Activated CD4-positive, alpha-beta T cell treated with anti-CD3 and anti-CD28 coated beads for 36 hours (primary cell): ENCODE measurements around the gene GUSB. TPM values are rescaled to one million over a fixed set of nuclear protein-coding genes. Genes with fewer than 3 reads are reported as not detected.
"Not testable (repeated sequence)": the region's sequence is repeated elsewhere in the genome, so short reads cannot be mapped to it uniquely, and the experiment has no call there.

ENCODE experiments used
- ATAC-seq: fragments of 200-7000 bp; cut with Tn5 transposase; one replicate; pipeline ENCODE4 v1.10.0; 2021; ENCODE audit warnings: mild to moderate bottlenecking, moderate library complexity
- CTCF ChIA-PET: fragments of 350-600 bp; sonication (Branson Sonifier 250); formaldehyde crosslinking; loops from one replicate; lab custom pipeline; 2021; ENCODE audit warnings: antibody characterized with exemption; lab: Charles Lee
- POLR2A ChIA-PET: fragments of 350-600 bp; sonication (Branson Sonifier 250); formaldehyde crosslinking; loops from one replicate; lab custom pipeline; 2021; ENCODE audit warnings: antibody characterized with exemption, inconsistent platforms; lab: Charles Lee
- DNase-seq: peaks from one replicate; pipeline ENCODE4 v3.0.0-alpha.2; 2020
- H3K27ac Mint-ChIP-seq: one replicate; pipeline ENCODE4 v1.8.0; 2021; ENCODE audit warnings: mixed read lengths
- H3K27me3 Mint-ChIP-seq: one replicate; pipeline ENCODE4 v1.8.0; 2021; ENCODE audit warnings: mixed read lengths
- H3K36me3 Mint-ChIP-seq: one replicate; pipeline ENCODE4 v1.8.0; 2021; ENCODE audit warnings: low read depth, mixed read lengths
- H3K4me1 Mint-ChIP-seq: one replicate; pipeline ENCODE4 v1.8.0; 2021; ENCODE audit warnings: mixed read lengths
- H3K4me3 Mint-ChIP-seq: one replicate; pipeline ENCODE4 v1.8.0; 2021; ENCODE audit warnings: mild to moderate bottlenecking, moderate library complexity, mixed read lengths
- H3K9me3 Mint-ChIP-seq: one replicate; pipeline ENCODE4 v1.8.0; 2021; ENCODE audit warnings: low read depth, mixed read lengths
- intact Hi-C, 2 experiments: fragments of 100-400 bp; cut with DNase I in 1 of 2; cut with micrococcal nuclease in 1 of 2; formaldehyde crosslinking; loops; one replicate each; pipeline versions ENCODE4 v1.14.2 to v1.15.1; 2022 to 2024; cut with DNase I, micrococcal nuclease
- total RNA-seq, 2 experiments: library from RNA; stranded (reverse); gene quantifications; one replicate each; pipeline ENCODE4 v1.2.3, GENCODE V29; 2021

The GUSB gene
- total RNA-seq, result 10 to 100 TPM; 41.8 to 43.2 TPM

- Mint-ChIP-seq H3K4me1 (peaks cover 8% of the 10 kb centered on the region), H3K27ac (peak within 1 kb of the TSS; percentile 90), H3K9me3 (no peaks in the 10 kb centered on the region), H3K36me3 (peaks cover 21% of the 10 kb centered on the region), H3K4me3 (peak within 1 kb of the TSS; percentile 80), H3K27me3 (no peaks in the 10 kb centered on the region)
- CTCF ChIA-PET, result interaction anchor here (0.6 to 1.2 kb wide), 3 partner anchors 230 to 575 kb away, joined by 3 to 7 read pairs (median 5); no protein-coding TSS in a partner anchor
- ATAC-seq (peak; percentile 90), DNase-seq (peak; percentile 95)
- POLR2A ChIA-PET, result interaction anchor here (0.7 kb wide), 1 partner anchor 199 kb away, joined by 3 read pairs; no protein-coding TSS in a partner anchor
- intact Hi-C loops, result loop anchor here (1.0 to 5.0 kb wide), 16 partner anchors 21 to 1015 kb away; partner anchors contain the start of genes ASL (in 2 of the 2), TYW1 (in 2 of the 2), VKORC1L1 (in 2 of the 2) and CRCP (in 1 of the 2)
Measured at GRCh38 chr7:65981965-65982792, at the start of gene GUSB. Gene GUSB (minus strand): TSS chr7:65982213. CDS start chr7:65982183, 30 bp downstream.

GRCh38 chr7:66028342-66028741 is 46.3 kb upstream of the GUSB start:
- H3K4me3 Mint-ChIP-seq, CTCF ChIA-PET, H3K36me3 Mint-ChIP-seq, H3K9me3 Mint-ChIP-seq, H3K27ac Mint-ChIP-seq, ATAC-seq, POLR2A ChIA-PET, H3K27me3 Mint-ChIP-seq, H3K4me1 Mint-ChIP-seq, intact Hi-C loops, DNase-seq: not testable (repeated sequence)

GRCh38 chr7:66016131-66016461 is 34.1 kb upstream of the GUSB start:
- CTCF ChIA-PET, result no interaction called here
- no peak for ATAC-seq
- H3K27ac Mint-ChIP-seq, result no peak overlapping the region
- no peaks in the 10 kb centered on the region for H3K36me3 Mint-ChIP-seq
- no peak for DNase-seq
- H3K4me3 Mint-ChIP-seq, result no peak overlapping the region
- peaks cover 2% of the 10 kb centered on the region for H3K27me3 Mint-ChIP-seq
- H3K9me3 Mint-ChIP-seq, result no peaks in the 10 kb centered on the region
- POLR2A ChIA-PET, result no interaction called here
- no peaks in the 10 kb centered on the region for H3K4me1 Mint-ChIP-seq
- intact Hi-C loops, result no loop called here

DNA sequence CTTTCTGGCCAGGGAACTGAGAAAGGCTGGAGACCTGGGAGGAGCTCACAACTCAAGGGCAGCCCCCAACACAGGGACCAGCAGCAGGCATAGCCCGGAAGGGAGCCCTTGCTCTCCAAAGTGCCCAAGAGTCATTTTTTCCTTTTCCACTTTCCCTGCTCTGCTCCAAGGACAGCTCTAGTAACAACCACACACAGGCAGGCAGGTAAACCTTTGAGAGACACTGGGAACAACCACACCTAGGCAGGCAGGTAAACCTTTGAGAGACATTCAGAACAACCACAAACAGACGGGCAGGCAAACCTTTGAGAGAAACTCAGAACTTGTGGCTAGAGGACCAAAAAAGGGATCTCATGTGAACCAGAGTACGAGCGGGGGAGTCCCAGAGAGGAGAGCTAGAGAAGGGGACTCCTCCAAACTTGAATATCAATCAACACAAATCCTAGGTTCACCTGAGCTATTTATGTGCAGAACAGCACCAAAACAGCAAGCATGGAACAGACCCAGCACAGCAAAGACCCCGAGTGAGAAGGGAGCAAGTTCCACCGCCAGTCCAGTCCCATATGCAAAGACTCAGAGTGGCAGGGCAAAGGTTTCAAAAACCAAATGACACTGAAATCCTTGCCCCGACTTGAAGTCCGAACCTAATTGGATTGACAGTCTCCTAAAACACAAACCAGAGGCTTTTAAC is 33.6 kb upstream of the GUSB start:
- intact Hi-C loops, result no loop called here
- ATAC-seq (no peak), DNase-seq (no peak)
- H3K9me3 Mint-ChIP-seq, result no peaks in the 10 kb centered on the region
- H3K4me1 Mint-ChIP-seq, result no peaks in the 10 kb centered on the region
- no peak overlapping the region for H3K27ac Mint-ChIP-seq
- ChIA-PET CTCF (interaction anchor here (0.7 kb wide), 1 partner anchor 15 kb away, joined by 3 read pairs; no protein-coding TSS in a partner anchor), POLR2A (no interaction called here)
- peaks cover 2% of the 10 kb centered on the region for H3K27me3 Mint-ChIP-seq
- H3K36me3 Mint-ChIP-seq, result no peaks in the 10 kb centered on the region
- no peak overlapping the region for H3K4me3 Mint-ChIP-seq

GRCh38 chr7:66013938-66014337 is 31.9 kb upstream of the GUSB start:
- ChIA-PET CTCF (interaction anchor here (0.5 kb wide), 1 partner anchor 274 kb away, joined by 4 read pairs; no protein-coding TSS in a partner anchor), POLR2A (no interaction called here)
- Mint-ChIP-seq H3K4me3 (no peak overlapping the region), H3K9me3 (no peaks in the 10 kb centered on the region), H3K27ac (no peak overlapping the region), H3K27me3 (peaks cover 2% of the 10 kb centered on the region), H3K36me3 (no peaks in the 10 kb centered on the region), H3K4me1 (no peaks in the 10 kb centered on the region)
- DNase-seq (peak; percentile 7), ATAC-seq (no peak)
- intact Hi-C loops, result no loop called here

- no peaks in the 10 kb centered on the region for H3K9me3 Mint-ChIP-seq
- ChIA-PET CTCF (interaction anchor here (0.8 kb wide), 1 partner anchor 29 kb away, joined by 4 read pairs; no protein-coding TSS in a partner anchor), POLR2A (no interaction called here)
- H3K4me3 Mint-ChIP-seq, result no peak overlapping the region
- intact Hi-C loops, result no loop called here
- no peaks in the 10 kb centered on the region for H3K27me3 Mint-ChIP-seq
- no peaks in the 10 kb centered on the region for H3K36me3 Mint-ChIP-seq
- ATAC-seq, result no peak
- no peak for DNase-seq
- no peaks in the 10 kb centered on the region for H3K4me1 Mint-ChIP-seq
- H3K27ac Mint-ChIP-seq, result no peak overlapping the region
Measured at GRCh38 chr7:66007232-66007631, 25.2 kb upstream of the GUSB start.

- POLR2A ChIA-PET, H3K27me3 Mint-ChIP-seq, H3K36me3 Mint-ChIP-seq, ATAC-seq, H3K4me1 Mint-ChIP-seq, intact Hi-C loops, H3K27ac Mint-ChIP-seq, DNase-seq, H3K9me3 Mint-ChIP-seq, CTCF ChIA-PET, H3K4me3 Mint-ChIP-seq: not testable (repeated sequence)
Measured at GRCh38 chr7:66005115-66005671, 23.2 kb upstream of the GUSB start.

DNA sequence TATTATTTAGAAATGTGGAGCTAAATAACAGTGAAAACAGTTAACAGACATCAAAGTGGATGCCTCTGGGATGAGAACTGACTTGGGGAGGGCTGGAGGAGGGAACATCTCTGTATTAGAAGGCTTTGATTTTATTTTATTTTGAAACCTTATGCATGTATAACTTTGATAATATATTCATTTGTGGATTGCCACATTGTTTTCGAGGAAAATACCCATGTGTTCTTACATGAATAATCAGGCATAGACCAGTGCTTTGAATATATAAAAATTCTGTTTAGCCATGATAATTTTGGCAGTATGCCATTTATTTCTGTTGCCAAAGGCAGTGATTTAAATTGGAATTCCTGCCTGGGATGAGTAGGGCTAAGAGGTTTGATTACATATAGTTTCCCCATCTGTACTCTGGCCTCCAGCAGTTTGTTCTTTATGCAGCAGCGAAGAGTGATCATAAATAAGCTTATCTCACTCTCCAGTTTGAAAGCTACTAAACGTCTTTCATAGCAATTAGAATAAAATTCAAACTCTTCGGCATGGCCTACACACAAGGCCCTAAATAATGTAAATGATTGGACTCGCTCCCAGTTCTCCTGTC is 18.9 kb upstream of the GUSB start:
- DNase-seq, H3K36me3 Mint-ChIP-seq, ATAC-seq, CTCF ChIA-PET, H3K27me3 Mint-ChIP-seq, POLR2A ChIA-PET, H3K27ac Mint-ChIP-seq, intact Hi-C loops, H3K9me3 Mint-ChIP-seq, H3K4me3 Mint-ChIP-seq, H3K4me1 Mint-ChIP-seq: not testable (repeated sequence)

DNA sequence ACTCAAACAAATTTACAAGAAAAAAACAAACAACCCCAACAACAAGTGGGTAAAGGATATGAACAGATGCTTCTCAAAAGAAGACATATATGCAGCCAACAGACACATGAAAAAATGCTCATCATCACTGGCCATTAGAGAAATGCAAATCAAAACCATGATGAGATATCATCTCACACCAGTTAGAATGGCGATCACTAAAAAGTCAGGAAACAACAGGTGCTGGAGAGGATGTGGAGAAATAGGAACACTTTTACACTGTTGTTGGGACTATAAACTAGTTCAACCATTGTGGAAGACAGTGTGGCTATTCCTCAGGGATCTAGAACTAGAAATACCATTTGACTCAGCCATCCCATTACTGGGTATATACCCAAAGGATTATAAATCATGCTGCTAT is 13.0 kb upstream of the GUSB start:
- H3K36me3 Mint-ChIP-seq, CTCF ChIA-PET, H3K9me3 Mint-ChIP-seq, intact Hi-C loops, H3K27me3 Mint-ChIP-seq, H3K4me1 Mint-ChIP-seq, H3K4me3 Mint-ChIP-seq, DNase-seq, ATAC-seq, POLR2A ChIA-PET, H3K27ac Mint-ChIP-seq: not testable (repeated sequence)

- CTCF ChIA-PET, result no interaction called here
- no peak for ATAC-seq
- Mint-ChIP-seq H3K27ac (no peak overlapping the region), H3K36me3 (no peaks in the 10 kb centered on the region), H3K4me1 (no peaks in the 10 kb centered on the region), H3K9me3 (no peaks in the 10 kb centered on the region), H3K27me3 (no peaks in the 10 kb centered on the region), H3K4me3 (no peak overlapping the region)
- POLR2A ChIA-PET, result no interaction called here
- intact Hi-C loops, result no loop called here
- DNase-seq, result no peak
Measured at GRCh38 chr7:65992526-65992925, 10.5 kb upstream of the GUSB start.

DNA sequence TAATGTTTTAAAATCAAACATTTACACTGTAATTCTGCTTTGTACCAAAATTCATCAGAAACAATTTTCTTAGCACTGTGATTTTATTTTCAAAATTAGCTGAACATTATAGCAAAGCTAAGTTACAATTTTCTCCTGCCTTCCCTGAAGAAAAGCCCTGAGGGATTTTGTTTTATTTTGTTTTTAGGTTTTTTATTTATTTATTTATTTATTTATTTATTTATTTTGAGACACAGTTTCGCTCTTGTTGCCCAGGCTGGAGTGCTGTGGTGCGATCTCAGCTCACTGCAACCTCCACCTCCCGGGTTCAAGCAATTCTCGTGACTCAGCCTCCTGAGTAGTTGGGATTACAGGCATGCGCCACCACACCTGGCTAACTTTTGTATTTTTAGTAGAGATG is 9.8 kb upstream of the GUSB start:
- CTCF ChIA-PET, H3K27ac Mint-ChIP-seq, DNase-seq, POLR2A ChIA-PET, H3K4me3 Mint-ChIP-seq, H3K9me3 Mint-ChIP-seq, intact Hi-C loops, H3K27me3 Mint-ChIP-seq, ATAC-seq, H3K36me3 Mint-ChIP-seq, H3K4me1 Mint-ChIP-seq: not testable (repeated sequence)
